AG04449 (cell line): Measurements from ENCODE around the gene HHIPL1.
A peak's percentile ranks its signal among the peaks of the same experiment; 100 is the strongest.

ENCODE experiments used
- CTCF ChIA-PET: fragments of 350-600 bp; formaldehyde crosslinking; extraction: SDS; loops from one replicate; lab custom pipeline; 2021; ENCODE audit warnings: antibody characterized with exemption; lab: Yijun Ruan, JAX
- POLR2A ChIA-PET: fragments of 400-600, 350-600 bp; formaldehyde crosslinking; extraction: SDS; loops from one replicate; lab custom pipeline; 2020; ENCODE audit warnings: antibody characterized with exemption, inconsistent platforms; lab: Yijun Ruan, JAX
- DNase-seq: peaks from one replicate; pipeline ENCODE4 v3.0.0-alpha.2; 2010; ENCODE audit warnings: low read depth, low spot score
- H3K4me3 ChIP-seq: 2 replicates; pipeline ENCODE4 v1.5.1; 2011; ENCODE audit warnings: low read depth, mild to moderate bottlenecking, control low read depth, low read length
- TF ChIP-seq, protein P1 (sequence below): IDR thresholded peaks from one replicate; pipeline ENCODE4 v1.5.1; 2011; ENCODE audit warnings: mild to moderate bottlenecking, moderate library complexity, low read length, control low read depth, inconsistent platforms; ENCODE audit not compliant: insufficient read depth; ENCODE audit errors: missing control alignments

The HHIPL1 gene

GRCh38 chr14:99644035-99644587, 818 bp upstream of the HHIPL1 start:
- no peak for DNase-seq
- CTCF ChIA-PET = interaction anchor here (0.9 to 2.0 kb wide), 2 partner anchors 18 to 126 kb away, joined by 3 to 6 read pairs; no protein-coding TSS in a partner anchor
- no peak overlapping the region for H3K4me3 ChIP-seq
- TF ChIP-seq, protein P1, sequence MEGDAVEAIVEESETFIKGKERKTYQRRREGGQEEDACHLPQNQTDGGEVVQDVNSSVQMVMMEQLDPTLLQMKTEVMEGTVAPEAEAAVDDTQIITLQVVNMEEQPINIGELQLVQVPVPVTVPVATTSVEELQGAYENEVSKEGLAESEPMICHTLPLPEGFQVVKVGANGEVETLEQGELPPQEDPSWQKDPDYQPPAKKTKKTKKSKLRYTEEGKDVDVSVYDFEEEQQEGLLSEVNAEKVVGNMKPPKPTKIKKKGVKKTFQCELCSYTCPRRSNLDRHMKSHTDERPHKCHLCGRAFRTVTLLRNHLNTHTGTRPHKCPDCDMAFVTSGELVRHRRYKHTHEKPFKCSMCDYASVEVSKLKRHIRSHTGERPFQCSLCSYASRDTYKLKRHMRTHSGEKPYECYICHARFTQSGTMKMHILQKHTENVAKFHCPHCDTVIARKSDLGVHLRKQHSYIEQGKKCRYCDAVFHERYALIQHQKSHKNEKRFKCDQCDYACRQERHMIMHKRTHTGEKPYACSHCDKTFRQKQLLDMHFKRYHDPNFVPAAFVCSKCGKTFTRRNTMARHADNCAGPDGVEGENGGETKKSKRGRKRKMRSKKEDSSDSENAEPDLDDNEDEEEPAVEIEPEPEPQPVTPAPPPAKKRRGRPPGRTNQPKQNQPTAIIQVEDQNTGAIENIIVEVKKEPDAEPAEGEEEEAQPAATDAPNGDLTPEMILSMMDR = no peak
- POLR2A ChIA-PET = no interaction called here

DNA sequence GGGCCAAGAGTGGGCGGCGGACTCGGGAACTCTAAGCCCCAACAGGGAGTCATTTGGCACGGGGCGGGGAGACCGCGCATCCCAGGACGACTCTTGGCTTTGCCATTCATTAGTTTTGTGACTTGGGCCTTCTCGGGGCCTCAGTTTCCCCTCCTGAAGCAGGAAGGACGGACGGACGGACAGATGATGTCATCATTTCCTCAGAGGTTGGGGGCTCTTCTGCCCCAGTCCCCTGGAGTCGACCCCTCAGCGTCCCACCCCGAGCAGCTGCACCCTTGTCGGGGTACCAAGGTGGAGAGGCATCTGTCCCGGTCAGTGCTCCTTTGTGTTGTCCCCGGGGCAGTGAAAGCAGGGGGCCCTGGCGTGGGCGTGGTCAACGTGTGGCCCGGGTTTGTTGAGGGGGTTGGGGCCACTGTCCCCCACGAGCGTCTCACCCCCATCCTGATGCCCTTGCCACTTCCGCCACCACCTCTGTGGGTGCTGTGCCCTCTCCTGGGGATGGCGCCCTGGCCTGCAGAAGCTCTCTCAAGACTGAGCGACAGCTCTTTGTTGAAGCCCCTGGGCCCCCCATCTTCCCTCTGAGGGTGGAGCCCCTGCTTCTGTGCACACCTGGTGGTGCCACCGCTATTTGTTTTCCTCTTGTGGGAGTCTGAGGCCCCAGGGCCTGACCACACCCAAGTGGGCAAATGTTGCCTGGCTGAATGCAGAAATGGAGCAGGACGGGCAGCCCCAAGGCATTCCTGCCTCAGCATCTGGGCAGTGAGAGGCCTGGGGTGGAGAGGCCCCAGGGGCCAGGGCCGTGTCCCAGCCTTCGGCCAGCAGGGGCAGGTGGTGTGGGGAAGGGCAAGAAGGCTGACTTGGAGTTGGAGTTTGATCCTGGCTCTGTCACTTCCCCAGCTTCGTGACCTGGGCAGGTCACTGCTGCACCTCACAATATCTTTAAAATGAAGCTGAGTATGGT, 896 bp downstream of the HHIPL1 start:
- peak overlapping the region; percentile 49 for H3K4me3 ChIP-seq
- no peak for DNase-seq
- ChIA-PET CTCF (interaction anchor here (1.0 to 1.3 kb wide), 2 partner anchors 18 to 30 kb away, joined by 3 to 6 read pairs; no protein-coding TSS in a partner anchor), POLR2A (no interaction called here)
- TF ChIP-seq, protein P1 = no peak

GRCh38 chr14:99647411-99647810, 2.5 kb downstream of the HHIPL1 start:
- CTCF ChIA-PET = interaction anchor here (1.5 kb wide), 1 partner anchor 37 kb away, joined by 4 read pairs; the partner anchor contains the start of gene CYP46A1
- H3K4me3 ChIP-seq = no peak overlapping the region
- TF ChIP-seq, protein P1 = no peak
- POLR2A ChIA-PET = no interaction called here
- DNase-seq = no peak

GRCh38 chr14:99648027-99648784, 3.3 kb downstream of the HHIPL1 start:
- ChIA-PET POLR2A (no interaction called here), CTCF (interaction anchor here (1.5 kb wide), 1 partner anchor 36 kb away, joined by 4 read pairs; the partner anchor contains the start of gene CYP46A1)
- DNase-seq = no peak
- TF ChIP-seq, protein P1 = no peak
- H3K4me3 ChIP-seq = no peak overlapping the region

GRCh38 chr14:99649219-99649618, 4.3 kb downstream of the HHIPL1 start:
- CTCF ChIA-PET = no interaction called here
- TF ChIP-seq, protein P1 = no peak
- DNase-seq = no peak
- no peak overlapping the region for H3K4me3 ChIP-seq
- POLR2A ChIA-PET = no interaction called here
